Panc1 (cell line): Measurements from ENCODE around the gene CCDC15. TPM values are rescaled to one million over a fixed set of nuclear protein-coding genes. Genes with fewer than 3 reads are reported as not detected.

Experiments used
- ATAC-seq: fragments of 200-7000 bp; cut with Tn5 transposase; 2 replicates; pipeline ENCODE4 v1.9.1; 2020; ENCODE audit warnings: mild to moderate bottlenecking, moderate library complexity
- BruUV-seq: library from RNA; stranded (reverse); fragments of 400-500 nt; replicated peaks from 2 replicates; lab custom pipeline; 2021; lab: Mats Ljungman, UMichigan
- CTCF ChIA-PET: fragments of 300-600 bp; sonication (Branson Sonifier 250); formaldehyde crosslinking; loops from one replicate; lab custom pipeline; 2022; ENCODE audit warnings: antibody characterized with exemption; lab: Charles Lee
- POLR2A ChIA-PET: fragments of 300-600 bp; sonication (Branson Sonifier 250); formaldehyde crosslinking; loops from one replicate; lab custom pipeline; 2022; ENCODE audit warnings: antibody characterized with exemption; lab: Charles Lee
- DNase-seq: peaks from one replicate; pipeline ENCODE4 v3.0.0-alpha.2; 2010; ENCODE audit warnings: low read depth, low spot score
- H3K27ac ChIP-seq: 2 replicates; pipeline ENCODE4 v1.5.1; 2011; ENCODE audit warnings: mild to moderate bottlenecking, low read length, inconsistent platforms
- H3K27me3 ChIP-seq: fragments of 200-500 bp; sonication (Bioruptor generic); 2 replicates; pipeline ENCODE4 v1.6.0; 2014; ENCODE audit warnings: low read length, inconsistent platforms; ENCODE audit not compliant: control insufficient read depth, insufficient read depth
- H3K36me3 ChIP-seq: fragments of 200-500 bp; sonication (Bioruptor generic); 2 replicates; pipeline ENCODE4 v1.5.1; 2014; ENCODE audit warnings: inconsistent platforms, mild to moderate bottlenecking, low read length, moderate library complexity; ENCODE audit not compliant: control insufficient read depth, insufficient read depth
- H3K4me1 ChIP-seq: 2 replicates; pipeline ENCODE4 v1.5.1; 2011; ENCODE audit warnings: inconsistent platforms, mild to moderate bottlenecking, low read length, moderate library complexity; ENCODE audit not compliant: control insufficient read depth, insufficient read depth
- H3K4me3 ChIP-seq, 2 experiments: 2 replicates each; pipeline ENCODE4 v1.5.1; 2011 to 2012; ENCODE audit warnings: low read depth in 2 of 2, low read length in 2 of 2, mild to moderate bottlenecking in 2 of 2, inconsistent platforms in 1 of 2, moderate library complexity in 1 of 2
- H3K9me3 ChIP-seq: fragments of 200-500 bp; sonication (Bioruptor generic); 2 replicates; pipeline ENCODE4 v1.5.1; 2014; ENCODE audit warnings: low read depth, mild to moderate bottlenecking, inconsistent platforms, low read length, moderate library complexity; ENCODE audit not compliant: control insufficient read depth, insufficient read depth
- CTCF ChIP-seq: fragments of 450-650 bp; IDR thresholded peaks from 2 replicates; pipeline ENCODE4 v1.5.1; 2017; ENCODE audit warnings: mild to moderate bottlenecking
- POLR2AphosphoS5 ChIP-seq: IDR thresholded peaks from 2 replicates; pipeline ENCODE4 v1.6.1; 2012; ENCODE audit warnings: mild to moderate bottlenecking, low read depth, low read length, moderate library complexity
- REST ChIP-seq, 2 experiments: IDR thresholded peaks; 2 replicates each; pipeline ENCODE4 v1.6.1; 2011 to 2012; ENCODE audit warnings: low read depth in 2 of 2, control low read depth in 1 of 2, low read length in 1 of 2, mild to moderate bottlenecking in 1 of 2, moderate library complexity in 1 of 2; ENCODE audit not compliant: insufficient read depth in 1 of 2
- SIN3A ChIP-seq: IDR thresholded peaks from 2 replicates; pipeline ENCODE4 v1.6.1; 2012; ENCODE audit warnings: low read depth, mild to moderate bottlenecking, low read length, moderate library complexity, borderline replicate concordance; ENCODE audit not compliant: insufficient read depth
- TCF7L2 ChIP-seq: IDR thresholded peaks from 2 replicates; pipeline ENCODE4 v1.6.1; 2011; ENCODE audit warnings: mild to moderate bottlenecking, low read depth, low read length, inconsistent platforms
- in situ Hi-C: cut with HindIII; loops from 2 replicates; pipeline ENCODE4 v1.10.0; 2016; ENCODE audit warnings: low sequenced_read_pairs, low pct_unique_long_range_greater_than_20kb
- intact Hi-C: fragments of 100-400 bp; cut with micrococcal nuclease; formaldehyde crosslinking; loops from one replicate; pipeline ENCODE4 v1.10.0; 2022; ENCODE audit not compliant: unreplicated experiment
- total RNA-seq: library from RNA; stranded (reverse); gene quantifications from one replicate; pipeline ENCODE4 v1.2.1, GENCODE V29; 2021; ENCODE audit not compliant: unreplicated experiment

Gene CCDC15
- total RNA-seq, 1 experiment from 2014 or later: 2.8 TPM

DNA sequence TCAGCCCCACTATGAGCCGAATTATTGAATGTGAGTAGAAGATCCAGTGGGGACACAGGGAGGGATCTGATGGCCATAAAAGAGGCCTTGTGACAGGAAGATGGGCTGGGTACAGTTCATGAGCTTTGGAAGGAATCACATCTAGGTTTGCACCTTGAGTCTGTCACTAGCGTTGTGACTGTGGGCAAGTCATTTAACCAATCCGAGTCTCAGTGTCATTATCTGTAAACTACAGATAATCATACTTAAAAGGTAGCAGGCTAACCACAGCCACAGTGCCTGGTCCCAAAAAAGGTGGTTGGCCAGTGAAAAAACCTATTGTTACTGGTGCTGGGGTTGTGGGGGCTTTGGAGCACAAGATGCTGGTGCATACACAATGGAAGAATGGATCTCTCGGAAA is 31.2 kb upstream of the CCDC15 start:
- H3K4me3 ChIP-seq: no peak overlapping the region
- in situ Hi-C loops (no loop called here), intact Hi-C loops (no loop called here)
- no peaks in the 10 kb centered on the region for H3K36me3 ChIP-seq
- H3K9me3 ChIP-seq: no peaks in the 10 kb centered on the region
- no peak for DNase-seq
- no peak for ATAC-seq
- BruUV-seq: no TSS peak
- no peaks in the 10 kb centered on the region; the same call in 1 of the 2 replicates for H3K27me3 ChIP-seq
- no peak for TF ChIP-seq POLR2AphosphoS5
- no peak for TF ChIP-seq TCF7L2
- TF ChIP-seq CTCF: no peak
- no peak for TF ChIP-seq REST (IDR thresholded peaks at IDR 0.05; ENCODE audit: insufficient read depth in 1 of 2, low read depth in 2 of 2, low read length in 1 of 2)
- TF ChIP-seq SIN3A: no peak
- H3K4me1 ChIP-seq: no peaks in the 10 kb centered on the region
- ChIA-PET CTCF (no interaction called here), POLR2A (no interaction called here)
- H3K27ac ChIP-seq: no peak overlapping the region

- intact Hi-C loops (no loop called here), in situ Hi-C loops (no loop called here)
- no peak for DNase-seq
- H3K4me3 ChIP-seq: no peak overlapping the region
- no peak overlapping the region for H3K27ac ChIP-seq
- no peak for ATAC-seq
- BruUV-seq: no TSS peak
- ChIA-PET POLR2A (no interaction called here), CTCF (no interaction called here)
- no peak for TF ChIP-seq POLR2AphosphoS5
- no peak for TF ChIP-seq TCF7L2
- no peak for TF ChIP-seq CTCF
- TF ChIP-seq SIN3A: no peak
- no peak for TF ChIP-seq REST (IDR thresholded peaks at IDR 0.05; ENCODE audit: insufficient read depth in 1 of 2, low read depth in 2 of 2, low read length in 1 of 2)
- H3K36me3 ChIP-seq: no peaks in the 10 kb centered on the region
- H3K9me3 ChIP-seq: no peaks in the 10 kb centered on the region
- no peaks in the 10 kb centered on the region for H3K4me1 ChIP-seq
- H3K27me3 ChIP-seq: no peaks in the 10 kb centered on the region; the same call in 1 of the 2 replicates
Observed at GRCh38 chr11:124923296-124923695, 30.7 kb upstream of the CCDC15 start.
